ENCODE measurements around the gene PCGF2. TPM values are rescaled to one million over a fixed set of nuclear protein-coding genes. Genes with fewer than 3 reads are reported as not detected.
A peak's percentile ranks its signal among the peaks of the same experiment; 100 is the strongest.
"Not testable (repeated sequence)": the region's sequence is repeated elsewhere in the genome, so short reads cannot be mapped to it uniquely, and the experiment has no call there.

The PCGF2 gene
- 13.8 and 15.0 TPM in 2 replicates for polyA plus RNA-seq (2014; cell fraction: cytosol; rRNA removed)
- 16.6 and 33.3 TPM in 2 replicates for polyA plus RNA-seq (2014; cell fraction: nucleus; rRNA removed)

- peak; percentile 96 for DNase-seq (ENCODE audit: low spot score)
These were observed at the start of gene PCGF2 for GRCh38 chr17:38748149-38748891. Gene PCGF2 (minus strand): TSS chr17:38748336. CDS start chr17:38740402, 7,934 bp downstream.

DNA sequence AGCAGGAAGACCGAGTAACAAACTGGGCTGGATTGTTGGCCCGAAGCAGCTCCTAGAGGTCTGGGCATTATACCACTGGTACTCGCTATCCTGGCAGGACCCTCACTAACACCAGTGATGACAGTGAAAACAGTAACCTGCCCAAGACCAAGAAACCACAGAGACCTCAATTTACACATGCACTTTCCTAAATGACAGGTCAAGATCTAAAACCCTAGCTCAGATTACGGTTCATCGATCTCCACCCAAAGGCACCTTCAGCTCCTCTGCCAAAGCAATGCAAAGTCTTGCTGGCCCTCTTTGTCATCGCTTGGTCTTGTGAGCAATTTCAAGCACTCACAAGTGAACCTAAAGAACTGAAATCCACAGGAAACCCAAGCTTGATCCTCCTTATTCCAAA lies 49.7 kb upstream of the PCGF2 start:
- DNase-seq (ENCODE audit: low spot score), result no peak

- DNase-seq (ENCODE audit: low spot score), result no peak
These were observed 49.0 kb upstream of the PCGF2 start for GRCh38 chr17:38797158-38797490.

DNA sequence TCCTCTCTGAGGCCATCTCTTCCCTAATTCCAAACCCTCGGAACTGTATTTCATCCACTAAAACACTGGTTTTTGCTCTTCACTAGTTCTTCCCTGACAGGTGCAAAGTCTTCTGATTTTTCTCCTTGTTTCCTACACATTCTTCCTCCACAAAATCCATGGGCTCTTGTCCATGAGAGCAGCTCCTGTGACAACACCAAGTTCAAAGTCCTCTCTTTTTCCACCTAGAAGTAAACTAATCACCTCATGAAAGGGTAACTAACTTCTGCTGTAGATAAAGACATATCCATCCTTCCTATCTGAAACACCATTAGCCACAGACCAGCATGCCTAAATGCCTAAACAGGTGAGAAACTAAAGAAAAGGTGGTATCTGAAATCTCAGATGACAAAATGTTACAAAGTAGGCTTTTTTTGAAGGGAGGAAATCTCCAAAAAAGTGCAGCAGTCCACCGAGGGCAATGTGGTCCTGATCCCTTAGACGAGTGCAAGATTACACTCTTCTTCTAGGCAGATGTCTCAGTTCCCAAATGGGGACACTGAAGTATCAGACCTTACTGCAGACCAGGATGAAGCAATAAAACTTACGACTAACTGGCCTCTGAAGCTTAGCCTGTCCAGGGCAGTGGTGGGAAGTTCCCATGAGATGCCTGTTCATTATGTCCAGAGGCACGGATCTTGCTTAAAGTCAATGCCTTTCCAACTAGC lies 48.5 kb upstream of the PCGF2 start:
- DNase-seq (ENCODE audit: low spot score), result no peak

DNA sequence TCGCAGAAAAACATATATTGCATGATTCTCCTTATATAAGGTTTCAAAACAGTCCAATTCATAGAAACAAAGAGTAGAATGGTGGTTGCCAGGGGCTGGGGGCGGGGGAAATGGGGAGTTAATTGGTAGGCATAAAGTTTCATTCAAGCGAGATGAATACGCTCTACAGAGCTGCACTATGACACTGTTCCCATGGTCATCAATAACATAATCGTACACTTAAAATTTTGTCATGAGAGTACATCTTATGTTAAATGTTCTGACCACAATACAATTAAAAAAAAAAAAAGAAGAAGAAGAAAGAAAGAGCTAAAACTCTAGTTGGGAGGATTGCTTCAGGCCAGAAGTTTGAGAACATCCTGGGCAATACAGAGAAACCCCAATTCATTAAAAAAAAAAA lies 46.1 kb upstream of the PCGF2 start:
- no peak for DNase-seq (ENCODE audit: low spot score)

GRCh38 chr17:38791162-38791561 lies 43.0 kb upstream of the PCGF2 start:
- no peak for DNase-seq (ENCODE audit: low spot score)

- DNase-seq (ENCODE audit: low spot score), result not testable (repeated sequence)
These were observed 42.1 kb upstream of the PCGF2 start for GRCh38 chr17:38790148-38790707.

GRCh38 chr17:38789185-38789584 lies 41.0 kb upstream of the PCGF2 start:
- peak; percentile 97 for DNase-seq (ENCODE audit: low spot score)

DNA sequence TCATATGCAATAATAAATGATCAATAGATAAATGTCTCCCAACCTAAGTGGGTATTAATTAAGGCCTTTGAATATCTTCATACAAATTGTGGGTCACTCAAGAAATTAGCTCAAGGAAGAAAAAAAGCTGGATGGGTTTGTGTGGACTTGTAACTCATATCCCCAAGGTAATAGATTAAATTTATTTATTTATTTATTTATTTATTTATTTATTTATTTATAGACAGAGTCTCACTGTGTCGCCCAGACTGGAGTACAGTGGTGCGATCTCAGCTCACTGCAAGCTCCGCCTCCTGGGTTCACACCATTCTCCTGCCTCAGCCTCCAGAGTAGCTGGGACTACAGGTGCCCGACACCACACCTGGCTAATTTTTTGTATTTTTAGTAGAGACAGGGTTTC lies 39.9 kb upstream of the PCGF2 start:
- DNase-seq (ENCODE audit: low spot score), result not testable (repeated sequence)

GRCh38 chr17:38786372-38786771 lies 38.2 kb upstream of the PCGF2 start:
- no peak for DNase-seq (ENCODE audit: low spot score)

- DNase-seq (ENCODE audit: low spot score), result no peak
These were observed 35.1 kb upstream of the PCGF2 start for GRCh38 chr17:38783227-38783626.

- no peak for DNase-seq (ENCODE audit: low spot score)
These were observed 32.0 kb upstream of the PCGF2 start for GRCh38 chr17:38779965-38780752.

DNA sequence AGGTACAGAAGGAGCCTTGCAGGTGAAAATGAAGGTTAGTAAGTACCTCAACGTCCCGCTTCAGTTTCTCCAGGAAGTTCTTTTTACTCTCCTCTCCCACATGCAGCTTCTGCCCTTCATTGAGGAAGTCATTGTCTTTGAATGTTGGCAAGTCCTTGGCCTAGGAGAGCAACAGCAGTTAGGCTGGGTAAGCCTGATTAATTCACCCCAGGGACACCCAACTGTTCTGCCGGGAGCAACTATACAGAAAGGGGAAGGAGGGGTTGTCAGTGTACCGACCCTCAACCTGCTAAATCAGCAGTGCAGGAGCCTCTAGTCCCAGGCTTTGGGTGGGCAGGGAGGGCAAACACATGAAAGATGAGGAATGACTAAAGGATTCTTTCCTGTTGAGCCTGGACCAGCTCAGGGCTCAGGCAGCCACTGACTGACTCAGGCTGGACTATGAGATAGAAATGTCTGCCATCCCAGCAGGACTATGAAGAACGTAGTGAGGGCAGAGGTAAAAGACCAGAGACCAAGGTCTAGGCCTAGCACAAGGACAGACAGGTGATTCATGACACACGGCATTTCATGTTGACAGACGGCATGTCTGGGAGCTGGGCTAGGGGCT lies 29.6 kb upstream of the PCGF2 start:
- DNase-seq (ENCODE audit: low spot score), result no peak

GRCh38 chr17:38773258-38773657 lies 25.1 kb upstream of the PCGF2 start:
- DNase-seq (ENCODE audit: low spot score), result no peak

DNA sequence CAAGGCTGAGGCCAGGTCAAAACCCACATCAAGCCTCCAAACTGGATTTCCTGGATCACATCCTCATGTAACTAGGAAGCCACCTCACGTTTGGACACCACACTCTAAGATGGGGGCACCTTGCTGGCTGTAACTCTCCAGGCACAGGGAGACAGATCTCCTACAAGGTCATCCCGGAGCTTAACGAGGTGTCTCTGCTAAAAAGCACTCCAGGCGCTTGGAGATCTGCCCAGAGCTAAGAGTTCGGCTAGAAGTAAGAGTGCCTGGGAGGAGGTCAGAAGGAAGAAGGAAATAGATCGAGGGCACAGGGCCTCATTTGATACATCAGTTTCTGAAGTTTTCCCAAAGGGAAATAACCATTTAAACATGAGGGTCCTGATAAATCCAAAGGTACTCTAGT lies 20.3 kb upstream of the PCGF2 start:
- DNase-seq (ENCODE audit: low spot score), result no peak

GRCh38 chr17:38766341-38766740 lies 18.2 kb upstream of the PCGF2 start:
- DNase-seq (ENCODE audit: low spot score), result no peak

- no peak for DNase-seq (ENCODE audit: low spot score)
These were observed 14.1 kb upstream of the PCGF2 start for GRCh38 chr17:38762231-38762630.

GRCh38 chr17:38761612-38762011 lies 13.5 kb upstream of the PCGF2 start:
- DNase-seq (ENCODE audit: low spot score), result peak; percentile 40

GRCh38 chr17:38753071-38753506 lies 5.0 kb upstream of the PCGF2 start:
- DNase-seq (ENCODE audit: low spot score), result no peak

DNA sequence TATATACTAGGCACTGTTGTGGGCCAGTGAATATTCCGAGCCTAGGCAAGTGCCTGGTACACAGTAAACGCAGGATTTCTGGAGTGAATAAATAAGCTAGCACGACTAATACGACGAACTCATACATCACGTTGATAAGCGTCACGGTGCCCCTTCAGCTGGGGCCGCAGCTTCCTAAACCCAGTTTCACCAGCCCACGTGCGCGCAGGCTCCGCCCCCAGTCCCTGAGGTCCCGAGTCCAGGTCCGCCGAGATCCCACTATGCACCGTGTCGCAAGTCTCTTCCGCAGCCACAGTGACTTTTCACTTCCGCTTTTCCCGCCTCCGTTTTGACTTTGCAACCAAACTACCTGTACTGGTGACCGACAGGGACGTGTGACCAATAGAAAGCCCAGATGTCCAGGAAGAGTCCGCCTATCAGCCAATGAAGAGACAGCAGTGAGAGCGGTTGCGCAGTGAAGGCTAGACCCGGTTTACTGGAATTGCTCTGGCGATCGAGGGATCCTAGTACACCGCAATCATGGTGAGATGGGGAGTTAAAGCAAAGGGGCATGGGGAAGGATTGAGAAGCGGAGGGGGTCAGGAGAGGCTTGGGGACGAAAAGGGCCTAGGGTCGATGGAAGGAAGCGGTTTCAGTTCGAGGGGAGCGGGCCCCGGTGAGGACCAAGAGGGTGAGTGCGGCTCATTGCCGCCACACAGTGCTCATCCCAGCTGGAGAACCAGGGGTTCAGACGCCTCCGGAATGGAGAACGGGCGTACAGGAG lies 4.4 kb upstream of the PCGF2 start, which contains the start of gene PSMB3:
TSS of gene PSMB3 (plus strand) at position 434 of the 763 bp plus-strand sequence. CDS start at position 520, 86 bp downstream.
- DNase-seq (ENCODE audit: low spot score), result peak; percentile 100

Data from SK-N-DZ (cell line).